ENCODE data around the gene LOXL1.
"Not testable (repeated sequence)": the region's sequence is repeated elsewhere in the genome, so short reads cannot be mapped to it uniquely, and the experiment has no call there.

The LOXL1 gene

DNA sequence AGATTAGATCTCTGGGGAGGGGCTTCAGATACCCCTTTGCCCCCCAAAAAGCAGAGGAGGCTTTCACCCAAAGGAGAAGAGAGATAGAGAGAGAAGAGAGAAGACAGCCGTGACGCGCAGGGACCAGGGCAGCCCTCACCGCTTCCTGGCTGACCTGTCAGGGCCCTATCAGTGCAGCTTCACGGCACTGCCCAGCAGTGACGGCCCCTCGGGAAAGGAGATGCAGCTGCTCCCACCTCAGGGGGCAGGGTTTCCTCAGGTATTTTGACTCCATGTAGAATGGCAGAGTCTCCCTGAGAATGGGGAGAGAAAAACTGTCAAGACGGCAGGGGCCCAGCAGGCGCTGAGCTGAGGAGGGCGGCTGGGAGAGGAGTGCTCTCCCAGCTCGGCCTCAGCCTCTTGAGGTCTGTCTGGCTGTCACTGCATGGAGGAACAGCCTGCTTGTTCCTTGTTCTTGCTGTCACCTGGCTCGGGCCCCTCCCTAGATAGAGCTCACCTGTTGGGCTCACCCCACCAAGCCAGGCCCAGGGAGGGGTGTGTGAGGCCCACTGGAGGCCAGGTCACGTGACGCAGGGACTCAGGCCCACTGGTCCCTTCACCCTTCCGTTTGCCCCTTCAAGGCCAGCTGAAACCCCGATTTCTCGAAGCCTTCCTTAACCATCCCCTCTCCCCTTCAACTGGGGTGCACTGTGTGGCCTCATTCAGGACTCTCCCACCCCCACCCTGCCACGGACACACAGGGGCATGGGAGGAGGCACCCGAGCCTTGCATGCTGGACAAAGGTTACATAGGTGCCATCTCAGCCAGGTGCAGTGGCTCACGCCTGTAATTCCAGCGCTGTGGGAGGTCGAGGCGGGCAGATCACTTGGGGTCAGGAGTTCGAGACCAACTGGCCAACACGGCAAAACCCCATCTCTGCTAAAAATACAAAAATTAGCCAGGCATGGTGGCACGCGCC, 28.2 kb downstream of the LOXL1 start:
- DNase-seq, result no peak

- DNase-seq, result no peak
These were observed 29.1 kb downstream of the LOXL1 start for GRCh38 chr15:73955326-73955725.

- no peak for DNase-seq
These were observed 29.8 kb downstream of the LOXL1 start for GRCh38 chr15:73955861-73956742.

GRCh38 chr15:73956743-73957135, 30.5 kb downstream of the LOXL1 start:
- no peak for DNase-seq

GRCh38 chr15:73957276-73957675, 31.0 kb downstream of the LOXL1 start:
- no peak for DNase-seq

- no peak for DNase-seq
These were observed 31.5 kb downstream of the LOXL1 start for GRCh38 chr15:73957785-73958184.

DNA sequence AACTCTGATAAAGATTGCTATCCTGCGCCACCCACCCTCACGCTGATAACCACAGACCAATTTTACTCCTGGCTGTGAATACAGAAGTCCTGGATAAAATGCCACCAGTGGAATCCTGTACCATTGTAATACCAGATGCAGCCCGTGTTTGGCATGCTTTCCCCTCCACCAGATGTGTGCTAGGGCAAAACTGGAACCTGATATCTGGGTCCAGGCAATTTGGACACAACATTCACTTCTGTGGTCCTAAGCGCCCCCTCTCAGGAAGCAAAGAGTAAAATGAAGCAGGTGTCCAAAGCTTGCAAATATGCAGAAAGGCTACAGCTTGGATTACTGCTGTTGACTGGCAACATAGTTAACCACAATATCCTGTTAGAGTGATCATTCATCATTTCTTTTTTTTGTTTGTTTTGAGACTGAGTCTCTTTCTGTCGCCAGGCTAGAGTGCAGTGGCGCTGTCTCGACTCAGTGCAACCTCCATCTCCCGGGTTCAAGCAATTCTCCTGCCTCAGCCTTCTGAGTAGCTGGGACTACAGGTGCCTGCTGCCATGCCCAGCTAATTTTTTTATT, 32.8 kb downstream of the LOXL1 start:
- DNase-seq, result no peak

DNA sequence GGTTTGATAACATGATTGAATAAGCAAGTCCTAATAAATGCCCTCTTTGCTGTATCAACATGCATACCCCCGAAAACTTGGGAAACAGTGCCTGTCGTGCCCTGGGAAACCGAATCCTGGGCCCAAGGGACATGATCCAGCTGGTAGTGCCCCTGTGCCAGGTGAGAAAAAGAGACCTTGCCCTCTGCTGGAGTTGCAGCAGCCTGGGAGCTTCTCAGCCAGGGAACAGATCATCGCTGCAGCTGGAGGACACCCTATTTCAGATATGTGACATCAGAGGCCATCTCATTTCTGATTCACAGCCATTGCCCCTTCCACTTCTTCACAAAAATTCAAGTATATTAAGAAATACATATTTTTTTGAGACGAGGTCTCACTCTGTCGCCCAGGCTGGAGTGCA, 33.5 kb downstream of the LOXL1 start:
- DNase-seq, result no peak

- not testable (repeated sequence) for DNase-seq
These were observed 34.3 kb downstream of the LOXL1 start for GRCh38 chr15:73960472-73961070.

DNA sequence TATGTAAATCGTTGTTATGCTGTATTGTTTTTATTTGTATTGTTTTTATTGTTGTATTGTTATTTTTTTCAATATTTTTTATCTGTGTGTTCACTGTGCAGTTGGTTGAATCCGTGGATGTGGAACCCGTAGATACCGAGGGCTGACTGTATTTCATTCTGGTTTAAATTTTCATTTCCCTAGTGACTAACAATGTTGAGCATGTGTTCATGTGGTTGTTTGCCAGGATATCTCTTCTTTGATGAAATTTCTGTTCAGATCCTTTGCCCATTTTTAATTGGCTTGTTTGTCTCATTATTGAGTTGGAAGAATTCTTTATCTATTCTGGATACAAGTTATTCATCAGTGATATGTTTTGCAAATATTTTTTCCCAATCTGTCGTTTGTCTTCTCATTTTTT, 36.2 kb downstream of the LOXL1 start:
- no peak for DNase-seq

DNA sequence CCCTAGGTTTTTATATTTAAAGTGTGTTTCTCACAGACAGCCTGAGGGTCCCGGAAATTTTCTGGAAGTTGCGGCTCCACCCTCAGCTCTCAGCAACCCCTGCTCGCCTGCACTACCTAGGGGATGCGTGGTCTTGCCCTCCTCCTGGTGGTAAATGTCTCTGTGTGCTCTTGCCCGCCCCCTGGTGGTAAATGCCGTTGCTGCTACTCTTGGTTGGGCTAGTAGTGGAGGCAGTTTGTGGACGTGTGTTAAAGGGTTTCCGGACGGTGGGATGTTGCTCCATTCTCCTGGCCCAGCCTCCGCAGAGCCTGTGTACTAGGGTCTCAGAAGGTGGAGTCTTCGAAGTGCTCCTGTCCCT, 38.5 kb downstream of the LOXL1 start:
- DNase-seq, result peak; percentile 92 to 94

GRCh38 chr15:73965094-73965757, 39.0 kb downstream of the LOXL1 start:
- peak; percentile 77 to 84 for DNase-seq

DNA sequence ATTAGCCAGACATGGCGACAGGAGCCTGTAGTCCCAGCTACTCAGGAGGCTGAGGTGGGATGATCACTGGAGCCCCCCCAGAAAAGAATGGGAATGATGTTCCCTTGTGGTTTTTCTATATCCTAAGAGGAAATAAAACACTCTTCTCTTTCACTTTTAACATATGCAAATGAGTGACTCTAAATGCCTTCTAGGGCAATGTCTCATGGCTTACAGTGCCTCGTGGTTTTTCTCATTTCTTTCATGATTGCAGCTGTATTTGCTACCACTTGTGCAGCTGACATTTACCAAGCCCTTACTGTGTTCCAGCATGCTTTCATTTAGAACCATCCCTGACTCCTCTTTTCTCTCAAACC, 39.5 kb downstream of the LOXL1 start:
- DNase-seq, result peak in 1 of 2 experiments; percentile 15

DNA sequence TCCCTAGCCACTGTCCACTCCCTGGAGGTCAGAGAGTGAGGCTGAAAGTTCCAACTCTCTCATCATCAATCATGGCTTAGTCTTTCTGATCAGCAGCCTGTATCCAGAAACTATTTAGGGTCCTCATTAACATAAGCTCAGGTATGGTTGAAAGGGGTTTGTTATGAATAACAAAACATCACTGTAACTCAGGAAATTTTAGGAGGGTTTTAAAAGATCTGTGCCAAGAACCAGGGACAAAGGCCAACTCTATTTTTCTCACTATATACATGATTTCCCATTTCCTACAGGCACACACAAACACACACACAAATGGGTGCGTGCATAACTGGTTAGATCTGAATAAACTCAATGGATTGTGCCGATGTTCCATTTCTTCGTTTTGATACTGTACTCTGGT, 42.2 kb downstream of the LOXL1 start:
- no peak for DNase-seq

- no peak for DNase-seq
These were observed 43.0 kb downstream of the LOXL1 start for GRCh38 chr15:73969151-73969759.

DNA sequence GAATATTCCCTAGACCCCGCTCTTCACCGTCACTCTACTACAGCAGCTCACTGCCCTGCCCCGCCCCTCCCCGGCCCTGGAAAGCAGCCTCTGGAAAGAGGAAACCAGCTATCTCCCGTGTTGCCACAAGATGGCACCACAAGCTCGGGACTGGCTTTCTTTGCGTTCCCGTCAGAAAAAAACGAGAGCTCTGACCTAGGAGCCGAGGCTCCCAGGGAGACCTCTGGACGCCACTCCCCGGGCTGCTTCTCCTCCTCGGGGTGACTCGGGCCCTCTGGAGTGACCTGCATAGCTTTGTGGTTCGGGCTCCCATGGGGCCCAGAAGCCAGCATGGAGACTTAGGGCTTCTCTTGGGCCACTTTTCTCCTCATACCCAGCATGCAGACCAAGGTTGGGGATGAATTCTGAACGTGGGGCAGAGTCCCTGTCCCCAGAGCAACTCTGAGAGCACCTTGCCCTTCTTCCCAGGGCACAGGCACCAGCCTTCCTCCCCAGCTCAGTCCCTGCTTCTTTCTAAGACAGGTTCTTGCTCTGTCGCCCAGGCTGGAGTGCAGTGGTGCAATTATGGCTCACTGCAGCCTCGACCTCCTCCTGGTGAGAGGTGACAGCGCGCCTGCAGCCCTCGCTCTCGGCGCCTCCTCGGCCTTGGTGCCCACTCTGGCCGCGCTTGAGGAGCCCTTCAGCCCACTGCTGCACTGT, 46.9 kb downstream of the LOXL1 start:
- peak; percentile 87 to 89 for DNase-seq

GRCh38 chr15:73973683-73974200, 47.5 kb downstream of the LOXL1 start:
- DNase-seq, result not testable (repeated sequence)

DNA sequence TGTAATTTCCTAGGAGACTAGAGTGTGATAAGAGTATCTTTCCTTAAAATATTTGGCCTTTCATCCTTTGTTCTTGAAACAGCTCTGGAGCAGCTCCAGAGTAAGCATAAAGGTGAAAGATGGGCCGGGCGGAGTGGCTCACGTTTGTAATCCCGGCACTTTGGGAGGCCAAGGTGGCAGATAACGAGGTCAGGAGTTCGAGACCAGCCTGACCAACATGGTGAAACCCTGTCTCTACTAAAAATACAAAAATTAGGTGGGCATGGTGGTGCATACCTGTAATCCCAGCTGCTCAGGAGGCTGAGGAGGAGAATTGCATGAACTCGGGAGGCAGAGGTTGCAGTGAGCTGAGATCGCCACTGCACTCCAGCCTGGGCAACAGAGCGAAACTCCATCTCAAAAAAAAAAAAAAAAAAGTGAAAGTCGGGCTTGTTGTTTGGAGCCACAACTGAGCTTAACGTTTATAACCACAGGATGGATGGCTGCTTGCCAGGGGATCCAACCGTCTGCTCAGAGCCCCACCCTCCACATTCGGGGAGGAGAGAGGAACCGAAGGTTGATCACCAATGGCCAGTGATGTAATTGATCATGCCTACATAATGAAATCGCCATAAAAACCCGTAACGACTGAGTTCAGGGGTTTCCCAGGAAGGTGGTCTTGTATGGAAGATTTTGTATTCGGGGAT, 49.3 kb downstream of the LOXL1 start:
- DNase-seq, result peak in 1 of 2 experiments; percentile 49

- DNase-seq, result no peak
These were observed 52.6 kb downstream of the LOXL1 start for GRCh38 chr15:73978896-73979295.

GRCh38 chr15:73979636-73980035, 53.4 kb downstream of the LOXL1 start:
- DNase-seq, result no peak

Data from activated CD4-positive, alpha-beta T cell treated with anti-CD3 and anti-CD28 coated beads, Interleukin-2, amount 50 U/mL, for 48 hours (primary cell).